K562 (cell line): ENCODE data around the gene HOXA10. TPM values are rescaled to one million over a fixed set of nuclear protein-coding genes. Genes with fewer than 3 reads are reported as not detected.

Experiments used
- ATAC-seq: fragments of 200-7000 bp; cut with Tn5 transposase; 3 replicates; pipeline ENCODE4 v1.9.1; 2020; ENCODE audit warnings: moderate library complexity
- BruUV-seq: library from RNA; stranded (reverse); fragments of 400-500 nt; replicated peaks from 2 replicates; lab custom pipeline; 2021; lab: Mats Ljungman, UMichigan
- CTCF ChIA-PET: fragments of 300-600 bp; formaldehyde crosslinking; extraction: SDS; loops from one replicate; lab custom pipeline; 2021; ENCODE audit warnings: low intra/inter-chr PET ratio; lab: Yijun Ruan, JAX
- POLR2A ChIA-PET: fragments of 300-600, 350-650 bp; sonication (Branson Sonifier 250); formaldehyde crosslinking; extraction: SDS; loops from one replicate; lab custom pipeline; 2021; ENCODE audit warnings: antibody characterized with exemption, inconsistent platforms; lab: Yijun Ruan, JAX
- DNase-seq, 4 experiments: peaks; one replicate each; pipeline versions ENCODE4 v3.0.0 to v3.0.0-alpha.2; 2011 to 2018; ENCODE audit warnings: low spot score in 3 of 4, mixed read lengths in 3 of 4; ENCODE audit errors: extremely low read depth in 1 of 4
- FAIRE-seq: peaks from 2 replicates; lab custom pipeline; 2011; peaks lifted over from hg19 to GRCh38; lab: Jason Lieb, UNC
- H2AFZ ChIP-seq: 2 replicates; pipeline ENCODE4 v1.6.0; 2011; ENCODE audit warnings: low read depth, low read length, control low read depth, inconsistent platforms
- H3K27ac ChIP-seq: fragments of 200-600 bp; 3 replicates; pipeline ENCODE4 v1.8.0; 2011; ENCODE audit warnings: low read depth, mild to moderate bottlenecking, control low read depth, inconsistent platforms, low read length, moderate library complexity, mixed read lengths; ENCODE audit errors: extremely low read depth
- H3K27me3 ChIP-seq, 2 experiments: fragments of 300-600 bp in 1 of 2; 2 replicates in 1 of 2; 3 replicates in 1 of 2; pipeline versions ENCODE4 v1.6.0 to v1.8.0; 2011; ENCODE audit warnings: inconsistent platforms in 2 of 2, low read length in 2 of 2, mild to moderate bottlenecking in 1 of 2, mixed read lengths in 1 of 2, moderate library complexity in 1 of 2; ENCODE audit not compliant: control insufficient read depth in 2 of 2, insufficient read depth in 2 of 2
- H3K36me3 ChIP-seq: fragments of 300-600 bp; 3 replicates; pipeline ENCODE4 v1.8.0; 2011; ENCODE audit warnings: mild to moderate bottlenecking, low read length, inconsistent platforms; ENCODE audit not compliant: control insufficient read depth, insufficient read depth
- H3K4me1 ChIP-seq, 2 experiments: fragments of 200-600 bp in 1 of 2; replicated peaks in 1 of 2; 2 replicates in 1 of 2; 3 replicates in 1 of 2; pipeline versions ENCODE4 v1.5.1 to v1.8.0; 2011; ENCODE audit warnings: inconsistent platforms in 2 of 2, low read length in 2 of 2, mild to moderate bottlenecking in 1 of 2, mixed read lengths in 1 of 2, moderate library complexity in 1 of 2; ENCODE audit not compliant: control insufficient read depth in 2 of 2, insufficient read depth in 2 of 2
- H3K4me2 ChIP-seq: 2 replicates; pipeline ENCODE4 v1.6.1; 2011; ENCODE audit warnings: low read length, control low read depth, inconsistent platforms, mixed read lengths; ENCODE audit not compliant: insufficient read depth
- H3K4me3 ChIP-seq: fragments of 200-600 bp; sonication (generic), shearing (Covaris generic); 2 replicates; pipeline ENCODE4 v1.5.1; 2016; ENCODE audit warnings: control low read depth, inconsistent platforms
- H3K79me2 ChIP-seq: fragments of 200-600 bp; 3 replicates; pipeline ENCODE4 v1.8.0; 2011; ENCODE audit warnings: low read length, inconsistent platforms; ENCODE audit not compliant: control insufficient read depth, insufficient read depth
- H3K9ac ChIP-seq, 2 experiments: 2 replicates each; pipeline versions ENCODE4 v1.6.0 to v1.6.1; 2011; ENCODE audit warnings: low read depth in 2 of 2, low read length in 2 of 2, control low read depth in 1 of 2, inconsistent platforms in 1 of 2, mild to moderate bottlenecking in 1 of 2, mixed read lengths in 1 of 2; ENCODE audit not compliant: insufficient read depth in 1 of 2
- H3K9me1 ChIP-seq: one replicate; pipeline ENCODE4 v1.6.0; 2011; ENCODE audit warnings: inconsistent platforms, mild to moderate bottlenecking, low read length, moderate library complexity; ENCODE audit not compliant: control insufficient read depth, insufficient read depth
- H3K9me3 ChIP-seq: replicated peaks from 2 replicates; pipeline ENCODE4 v1.5.1; 2011; ENCODE audit warnings: low read depth, low read length, inconsistent platforms; ENCODE audit not compliant: control insufficient read depth, insufficient read depth
- H4K20me1 ChIP-seq: replicated peaks from 2 replicates; pipeline ENCODE4 v1.6.1; 2011; ENCODE audit warnings: low read length, inconsistent platforms, mixed read lengths; ENCODE audit not compliant: control insufficient read depth, insufficient read depth
- EGR1 ChIP-seq: fragments of 450-650 bp; conservative IDR thresholded peaks from 2 replicates; pipeline ENCODE4 v1.6.1; 2017; ENCODE audit warnings: mild to moderate bottlenecking
- NFE2 ChIP-seq: IDR thresholded peaks from 2 replicates; pipeline ENCODE4 v1.6.1; 2014; ENCODE audit warnings: antibody characterized with exemption, low read depth
- RFX5 ChIP-seq: IDR thresholded peaks from 2 replicates; pipeline ENCODE4 v1.6.1; 2011; ENCODE audit warnings: low read depth, mild to moderate bottlenecking, improper control_type of control experiment, low read length
- SMARCB1 ChIP-seq: IDR thresholded peaks from 2 replicates; pipeline ENCODE4 v1.6.1; 2011; ENCODE audit warnings: improper control_type of control experiment, low read depth; ENCODE audit not compliant: insufficient read length
- ZNF347 ChIP-seq: fragments of 450-650 bp; formaldehyde crosslinking; IDR thresholded peaks from 2 replicates; pipeline ENCODE4 v1.4.0; 2020; ENCODE audit warnings: low read depth, mild to moderate bottlenecking, moderate library complexity
- WGBS: fragments of 100-300 bp; shearing (Covaris generic); methylation state at CpG from one replicate; pipeline ENCODE4 v1.1.6; 2016; ENCODE audit warnings: low coverage, mixed read lengths; ENCODE audit not compliant: insufficient coverage; ENCODE audit errors: missing lambda C conversion rate; 5-methylcytosine and 5-hydroxymethylcytosine counted together
- in situ Hi-C: fragments of 300-500 bp; cut with MboI; formaldehyde crosslinking; loops from 4 replicates; pipeline ENCODE4 v1.15.0; 2018; ENCODE audit warnings: inconsistent platforms, mixed read lengths
- intact Hi-C: fragments of 100-400 bp; cut with micrococcal nuclease; formaldehyde crosslinking; loops from 2 replicates; pipeline ENCODE4 v1.14.2; 2022
- polyA plus RNA-seq, 8 experiments: library from polyadenylated mRNA; depleted of rRNA in 4 of 8; stranded (reverse) in 5 of 8; unstranded in 3 of 8; fragments of >200 nt; fragmentation: Nextera tagmentation in 2 of 8; fragmentation: Illumina TruSeq in 1 of 8; extraction: Ambion mirVana in 2 of 8; extraction: Trizol in 1 of 8; gene quantifications; 2 replicates each; pipeline versions ENCODE4 v1.2.1 to v1.2.3, GENCODE V29; 2011 to 2014; ENCODE audit warnings: inconsistent platforms in 1 of 8, missing spikeins in 1 of 8
- total RNA-seq, 7 experiments: library from RNA; depleted of rRNA in 6 of 7; stranded (reverse); fragments of >200 nt in 6 of 7; fragmentation: Illumina TruSeq in 2 of 7; extraction: Trizol in 2 of 7; gene quantifications; 2 replicates each; pipeline versions ENCODE4 v1.2.1 to v1.2.3, GENCODE V29; 2011 to 2021; ENCODE audit warnings: low replicate concordance in 1 of 7
- TF ChIP-seq, protein P1 (sequence below): fragments of 250-450 bp; sonication (Bioruptor Pico); IDR thresholded peaks from 2 replicates; pipeline ENCODE4 v1.8.0; 2021; ENCODE audit warnings: mild to moderate bottlenecking, moderate library complexity

The HOXA10 gene
- total and polyA plus RNA-seq, 9 of the 15 experiments (the other 6 are each of a cell fraction or from before 2014, with no cell fraction given): not detected

DNA sequence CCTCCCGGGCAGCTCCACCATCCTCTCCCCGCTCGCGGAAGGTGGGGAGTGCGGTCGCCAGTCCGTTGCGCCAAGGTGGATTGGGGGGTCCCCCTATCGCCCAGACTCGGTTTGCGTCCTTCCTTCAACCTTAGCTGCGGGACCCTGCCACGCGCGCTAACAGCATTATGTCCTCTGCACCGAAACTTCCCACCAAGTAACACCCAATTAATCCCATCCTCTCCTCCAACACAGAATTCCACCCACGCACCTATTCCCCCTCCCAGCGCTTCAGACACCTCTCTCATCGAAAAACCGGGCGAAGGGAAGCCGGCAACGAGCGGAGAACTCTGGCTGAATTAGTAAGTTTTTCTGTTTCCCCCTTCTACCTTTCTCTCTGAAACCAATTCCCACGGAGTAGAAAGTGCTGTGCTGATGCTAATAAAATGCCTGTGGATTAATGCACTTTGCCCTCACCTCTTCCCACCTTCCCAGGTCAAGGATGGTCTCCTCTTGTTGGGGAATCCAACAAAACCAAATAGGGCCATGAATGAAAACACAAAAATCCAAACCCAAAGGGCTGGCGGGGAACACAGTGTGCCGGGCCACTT lies 22.7 kb downstream of the HOXA10 start:
- no peak overlapping the region for H3K27ac ChIP-seq
- no peaks in the 10 kb centered on the region for H3K36me3 ChIP-seq
- no TSS peak for BruUV-seq
- no peak overlapping the region for H3K4me2 ChIP-seq
- in situ Hi-C loops: loop anchor here (25.0 kb wide), 3 partner anchors 639 to 1264 kb away; no protein-coding TSS in a partner anchor
- no peaks in the 10 kb centered on the region for H4K20me1 ChIP-seq
- H3K9ac ChIP-seq: no peak overlapping the region
- H3K9me3 ChIP-seq: no peaks in the 10 kb centered on the region
- no peak for DNase-seq
- H3K4me1 ChIP-seq: peaks cover 0 to 15% of the 10 kb centered on the region in 2 experiments; a peak in 2 of 5 replicates
- TF ChIP-seq EGR1 (0 out of 2 replicates have a peak, but pooled peaks have one; percentile 35), SMARCB1 (no peak), ZNF347 (no peak), NFE2 (no peak), RFX5 (no peak)
- TF ChIP-seq, protein P1, sequence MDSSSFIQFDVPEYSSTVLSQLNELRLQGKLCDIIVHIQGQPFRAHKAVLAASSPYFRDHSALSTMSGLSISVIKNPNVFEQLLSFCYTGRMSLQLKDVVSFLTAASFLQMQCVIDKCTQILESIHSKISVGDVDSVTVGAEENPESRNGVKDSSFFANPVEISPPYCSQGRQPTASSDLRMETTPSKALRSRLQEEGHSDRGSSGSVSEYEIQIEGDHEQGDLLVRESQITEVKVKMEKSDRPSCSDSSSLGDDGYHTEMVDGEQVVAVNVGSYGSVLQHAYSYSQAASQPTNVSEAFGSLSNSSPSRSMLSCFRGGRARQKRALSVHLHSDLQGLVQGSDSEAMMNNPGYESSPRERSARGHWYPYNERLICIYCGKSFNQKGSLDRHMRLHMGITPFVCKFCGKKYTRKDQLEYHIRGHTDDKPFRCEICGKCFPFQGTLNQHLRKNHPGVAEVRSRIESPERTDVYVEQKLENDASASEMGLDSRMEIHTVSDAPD: no peak
- ATAC-seq: no peak
- no peak overlapping the region for H3K4me3 ChIP-seq
- no peak for FAIRE-seq
- POLR2A ChIA-PET: interaction anchor here (1.0 kb wide), 1 partner anchor 12 kb away, joined by 5 read pairs; no protein-coding TSS in a partner anchor
- H3K27me3 ChIP-seq: peaks cover 49 to 93% of the 10 kb centered on the region in 2 experiments
- CTCF ChIA-PET: interaction anchor here (0.7 to 1.0 kb wide), 2 partner anchors 233 to 772 kb away, joined by 3 read pairs; no protein-coding TSS in a partner anchor
- H2AFZ ChIP-seq: no peak overlapping the region
- H3K9me1 ChIP-seq: no peaks in the 10 kb centered on the region
- 29% methylated on average over 27 of the region's 27 CpGs for WGBS
- no peaks in the 10 kb centered on the region for H3K79me2 ChIP-seq
- intact Hi-C loops: no loop called here
